Posterior cingulate gyrus (tissue), 11 donors: ENCODE results near the gene TNNC2.
"Not testable (repeated sequence)": the region's sequence is repeated elsewhere in the genome, so short reads cannot be mapped to it uniquely, and the experiment has no call there.

ENCODE experiments used
- DNase-seq, 10 donors: peaks; one replicate each; pipeline versions ENCODE4 v3.0.0 to v3.0.0-alpha.2; 2020 to 2021; ENCODE audit warnings: mixed read lengths in 3 of 10
- intact Hi-C: fragments of 100-400 bp; cut with DNase I; formaldehyde crosslinking; loops from one replicate; pipeline ENCODE4 v1.15.1; 2023

The TNNC2 gene

DNA sequence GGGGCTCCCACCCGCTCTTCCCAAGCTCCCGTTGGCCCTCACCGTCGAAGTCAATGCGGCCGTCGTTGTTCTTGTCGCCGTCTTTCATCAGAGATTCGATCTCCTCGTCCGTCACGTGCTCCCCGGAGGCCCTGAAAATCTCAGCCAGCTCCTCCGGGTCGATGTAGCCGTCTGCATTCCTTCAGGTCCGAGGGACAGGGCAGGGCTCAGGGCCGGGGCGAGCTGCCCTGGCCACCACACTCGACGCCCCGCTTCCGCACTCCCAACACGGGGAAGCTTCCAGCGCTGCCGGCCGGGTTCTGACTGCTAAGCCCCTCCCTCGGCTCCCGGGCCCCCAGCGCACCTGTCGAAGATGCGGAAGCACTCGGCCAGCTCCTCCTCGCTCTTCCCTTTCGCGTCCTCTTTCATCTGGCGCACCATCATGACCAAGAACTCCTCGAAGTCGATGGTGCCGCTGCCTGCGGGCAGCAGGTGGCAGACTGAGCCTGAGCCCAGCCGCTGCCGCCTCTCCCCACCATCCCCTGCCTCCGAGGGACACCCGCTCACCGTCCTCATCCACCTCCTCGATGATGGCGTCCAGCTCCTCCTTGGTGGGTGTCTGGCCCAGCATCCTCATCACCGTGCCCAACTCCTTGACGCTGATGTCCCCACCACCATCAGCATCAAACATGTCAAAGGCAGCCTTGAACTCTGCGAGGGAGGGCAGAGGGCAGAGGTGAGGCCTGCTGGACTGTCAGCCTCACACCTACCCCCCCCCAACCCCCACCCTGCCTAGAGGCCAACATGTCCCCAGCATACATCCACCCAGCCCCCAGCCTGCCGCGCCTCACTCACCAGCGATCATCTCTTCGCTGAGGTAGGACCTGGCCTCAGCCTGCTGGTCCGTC is 2.9 kb downstream of the TNNC2 start:
- peak in 5 of 10 donors; percentile 26 to 90 (median 52) for DNase-seq
- intact Hi-C loops: no loop called here

DNA sequence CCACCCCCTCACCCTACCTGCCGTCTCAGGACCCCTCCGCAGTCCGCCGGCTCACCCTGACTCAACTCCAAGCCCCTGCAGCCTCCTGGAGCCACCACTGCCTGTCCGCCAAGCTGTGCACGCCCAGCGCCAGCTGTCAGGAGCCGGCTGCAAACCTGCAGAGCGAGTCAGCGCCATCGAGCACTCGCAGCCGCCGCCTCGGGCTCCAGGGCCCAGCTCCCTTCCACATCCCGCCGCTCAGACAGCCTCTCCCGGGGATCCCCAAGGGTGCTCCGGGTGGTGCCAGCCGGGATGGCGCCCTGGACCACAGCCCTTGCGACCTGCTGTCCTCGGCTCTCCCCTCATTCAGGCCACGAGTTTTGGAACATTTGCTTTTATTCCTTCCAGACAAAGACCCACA is 4.3 kb downstream of the TNNC2 start:
- intact Hi-C loops: no loop called here
- DNase-seq: peak in 6 of 10 donors; percentile 41 to 93 (median 70)

DNA sequence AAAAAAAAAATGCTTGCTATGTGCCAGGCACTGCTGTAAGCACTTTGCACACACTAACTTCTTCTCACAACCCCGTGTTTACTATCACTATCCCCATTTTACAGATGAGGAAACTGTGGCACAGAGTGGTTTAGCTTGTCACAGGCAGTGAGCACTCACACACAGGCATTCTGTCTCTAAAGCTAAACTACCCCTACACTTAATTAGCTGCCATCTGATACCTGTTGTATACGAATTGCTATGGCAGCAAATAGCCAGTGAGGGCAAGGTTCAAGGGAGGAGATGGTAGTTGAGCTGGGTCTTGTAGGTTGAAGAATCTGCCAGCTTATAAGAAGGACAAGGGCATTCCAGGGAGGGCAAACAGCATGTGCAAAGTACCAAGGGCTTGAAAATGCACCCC is 5.2 kb downstream of the TNNC2 start:
- intact Hi-C loops: no loop called here
- DNase-seq: no peak

GRCh38 chr20:45819466-45819865 is 7.6 kb downstream of the TNNC2 start:
- no peak for DNase-seq
- intact Hi-C loops: no loop called here

- intact Hi-C loops: no loop called here
These were observed 8.9 kb downstream of the TNNC2 start for GRCh38 chr20:45818239-45818638.

DNA sequence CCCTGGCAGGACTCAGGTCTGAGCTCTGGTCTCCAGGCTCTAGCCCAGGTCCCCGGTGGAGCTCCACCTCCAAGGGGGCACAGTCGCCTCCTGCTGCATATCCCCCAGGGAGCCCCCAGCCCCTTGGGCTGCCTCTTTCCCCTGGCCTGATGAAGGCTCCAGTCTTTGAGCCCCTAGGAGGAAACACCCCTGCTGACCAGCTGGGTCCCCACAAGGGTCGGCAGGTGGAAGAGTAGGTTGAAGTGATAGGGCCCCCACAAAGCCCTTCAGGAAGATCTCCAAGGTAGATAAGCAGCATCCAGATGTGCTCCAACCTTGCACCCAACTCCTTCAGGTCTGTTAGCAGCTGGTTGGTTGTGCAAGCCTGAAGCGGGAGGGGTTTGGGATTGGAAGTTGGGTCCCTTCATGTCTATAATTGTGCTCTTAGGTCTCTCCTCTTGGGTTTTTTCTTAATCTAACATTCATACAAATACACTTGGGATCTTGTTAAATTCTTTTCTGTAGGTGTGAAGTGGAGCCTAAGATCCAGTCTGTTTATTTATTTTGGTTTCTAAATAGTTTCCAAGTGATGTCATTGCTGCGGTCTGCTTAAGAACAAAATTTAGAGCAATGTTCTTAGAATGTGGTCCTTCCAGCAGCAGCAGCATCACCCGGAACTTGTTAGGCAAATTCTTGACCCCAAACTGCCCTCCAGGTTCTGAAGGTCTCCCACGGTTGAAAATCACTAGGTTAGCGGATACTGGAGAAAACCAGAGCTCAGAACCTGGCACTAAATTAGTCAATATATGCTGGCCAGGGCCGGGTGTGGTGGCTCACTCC is 9.5 kb downstream of the TNNC2 start:
- intact Hi-C loops: no loop called here
- DNase-seq: no peak

More at GRCh38 chr20:45818239-45818638, 8.9 kb downstream of the TNNC2 start:
- no peak for DNase-seq

DNA sequence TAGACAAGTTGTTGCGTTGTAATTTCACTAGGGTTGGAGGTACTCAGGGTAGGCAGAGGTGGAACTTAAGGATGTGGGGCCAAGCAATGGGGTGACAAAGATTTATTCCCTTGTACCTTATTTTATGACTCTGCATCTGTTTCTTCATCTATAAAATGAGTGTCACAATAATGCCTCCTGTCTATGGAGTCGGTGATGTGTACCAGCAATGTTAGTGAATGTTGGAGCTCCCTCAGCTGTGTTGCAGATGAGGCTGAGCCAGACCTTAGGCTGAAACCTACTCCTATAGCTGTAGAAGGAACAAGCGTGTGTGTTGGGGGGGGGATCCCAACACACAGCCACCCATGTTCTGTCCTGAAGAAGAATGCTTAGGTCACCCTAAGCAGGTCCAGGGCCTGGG is 10.2 kb downstream of the TNNC2 start:
- no peak for DNase-seq
- intact Hi-C loops: no loop called here

GRCh38 chr20:45814314-45814713 is 12.8 kb downstream of the TNNC2 start:
- DNase-seq: no peak
- intact Hi-C loops: no loop called here

- intact Hi-C loops: loop anchor here (2.0 kb wide), 1 partner anchor 77 kb away; the partner anchor contains the start of genes CTSA and NEURL2
- no peak for DNase-seq
These were observed 13.6 kb downstream of the TNNC2 start for GRCh38 chr20:45813489-45813888.

- intact Hi-C loops: loop anchor here (2.0 kb wide), 1 partner anchor 78 kb away; the partner anchor contains the start of genes CTSA and NEURL2
- DNase-seq: no peak
These were observed 14.1 kb downstream of the TNNC2 start for GRCh38 chr20:45813006-45813340.

DNA sequence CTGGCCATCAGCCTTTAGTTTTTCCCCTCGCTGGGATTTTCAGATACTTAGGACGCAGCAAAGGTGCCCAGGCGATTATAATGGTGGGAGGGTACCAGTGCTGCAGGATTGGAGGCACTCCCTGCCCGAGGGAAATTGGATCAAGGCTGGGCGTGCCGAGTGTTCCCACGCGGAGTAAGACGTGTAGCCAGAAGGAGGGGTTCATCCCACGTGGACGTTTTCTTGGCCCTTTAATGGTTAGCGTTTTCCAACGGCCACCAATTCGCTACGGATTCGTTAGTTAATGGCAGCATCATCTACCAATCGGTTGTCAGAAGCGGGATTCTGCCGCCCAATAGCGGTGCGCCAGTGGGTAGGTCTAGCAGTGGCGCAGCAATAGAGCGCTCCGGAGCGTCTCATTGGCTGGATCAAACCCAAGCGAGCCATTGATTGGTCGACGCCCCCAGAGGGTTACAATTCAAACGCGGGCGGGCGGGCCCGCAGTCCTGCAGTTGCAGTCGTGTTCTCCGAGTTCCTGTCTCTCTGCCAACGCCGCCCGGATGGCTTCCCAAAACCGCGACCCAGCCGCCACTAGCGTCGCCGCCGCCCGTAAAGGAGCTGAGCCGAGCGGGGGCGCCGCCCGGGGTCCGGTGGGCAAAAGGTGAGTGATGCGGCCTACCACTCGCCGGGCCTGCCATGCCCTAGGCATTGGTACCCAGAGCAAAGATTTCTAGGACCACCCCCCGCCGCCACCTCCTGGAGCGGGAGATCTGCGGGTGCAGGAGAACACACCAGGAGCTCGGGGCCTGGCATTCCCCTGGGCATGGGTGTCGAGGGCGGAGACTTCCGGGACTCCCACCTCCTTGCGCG is 14.7 kb downstream of the TNNC2 start, which contains the start of gene UBE2C:
Gene UBE2C (plus strand): TSS at position 488 of the 849 bp plus-strand sequence. CDS start 52 bp downstream, at position 540.
- intact Hi-C loops: loop anchor here (2.0 kb wide), 1 partner anchor 78 kb away; the partner anchor contains the start of genes CTSA and NEURL2
- DNase-seq: peak; percentile 95 to 100 (median 98)

DNA sequence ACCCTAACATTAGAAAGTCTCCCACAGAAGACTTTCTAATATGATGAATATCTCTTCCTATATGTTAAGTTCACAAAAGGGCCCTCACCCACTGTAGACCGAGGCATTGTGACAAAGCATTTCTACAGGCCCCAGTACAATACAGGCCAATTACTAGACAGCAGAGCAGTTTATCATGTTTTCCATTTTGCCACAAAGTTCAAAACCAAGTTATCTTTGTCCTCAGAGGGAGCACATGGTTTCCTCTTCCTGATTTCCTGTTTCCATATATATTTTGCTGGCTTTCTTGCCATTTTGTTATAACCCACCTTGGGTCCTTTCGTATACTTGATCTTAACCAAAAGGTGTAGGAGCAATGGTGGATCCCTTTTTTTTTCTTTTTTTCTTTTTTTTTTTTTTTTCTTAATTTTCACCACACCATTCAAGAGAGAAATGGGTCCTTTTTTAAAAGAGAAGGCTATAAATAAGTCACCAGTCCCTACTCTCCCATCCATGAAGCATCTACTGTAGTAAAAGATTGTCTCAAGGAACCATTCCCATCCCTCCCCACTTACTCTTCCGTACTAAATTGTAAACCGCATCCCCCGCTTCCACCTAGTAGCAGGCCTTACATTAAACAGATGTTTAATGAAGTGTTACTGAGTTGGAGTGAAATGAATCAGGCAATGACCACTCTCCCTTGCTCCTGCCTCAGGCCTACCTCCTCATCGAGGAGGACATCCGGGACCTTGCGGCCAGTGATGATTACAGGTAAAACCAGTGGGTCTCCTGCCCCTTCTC is 16.7 kb downstream of the TNNC2 start:
- intact Hi-C loops: no loop called here
- DNase-seq: no peak

DNA sequence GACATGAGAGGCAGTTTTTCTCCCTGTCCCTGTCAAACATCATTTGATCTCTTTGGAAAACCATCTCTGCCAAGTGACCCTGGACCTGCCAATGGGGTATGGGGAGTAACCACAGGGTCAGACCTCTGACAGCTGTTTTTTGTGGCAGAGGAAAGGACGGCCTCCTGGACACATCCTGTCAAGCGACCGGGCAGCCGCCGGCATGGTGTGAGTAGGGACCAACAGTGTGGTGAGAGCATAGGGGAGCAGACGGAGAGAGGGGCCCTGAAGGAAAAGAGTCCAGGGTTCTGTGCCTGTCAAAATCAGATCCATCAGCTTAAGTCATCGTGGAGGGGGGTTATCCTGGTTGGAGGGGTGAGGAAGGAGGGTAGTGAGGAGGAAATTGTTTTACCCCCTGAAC is 25.3 kb downstream of the TNNC2 start:
- intact Hi-C loops: no loop called here
- DNase-seq: no peak

DNA sequence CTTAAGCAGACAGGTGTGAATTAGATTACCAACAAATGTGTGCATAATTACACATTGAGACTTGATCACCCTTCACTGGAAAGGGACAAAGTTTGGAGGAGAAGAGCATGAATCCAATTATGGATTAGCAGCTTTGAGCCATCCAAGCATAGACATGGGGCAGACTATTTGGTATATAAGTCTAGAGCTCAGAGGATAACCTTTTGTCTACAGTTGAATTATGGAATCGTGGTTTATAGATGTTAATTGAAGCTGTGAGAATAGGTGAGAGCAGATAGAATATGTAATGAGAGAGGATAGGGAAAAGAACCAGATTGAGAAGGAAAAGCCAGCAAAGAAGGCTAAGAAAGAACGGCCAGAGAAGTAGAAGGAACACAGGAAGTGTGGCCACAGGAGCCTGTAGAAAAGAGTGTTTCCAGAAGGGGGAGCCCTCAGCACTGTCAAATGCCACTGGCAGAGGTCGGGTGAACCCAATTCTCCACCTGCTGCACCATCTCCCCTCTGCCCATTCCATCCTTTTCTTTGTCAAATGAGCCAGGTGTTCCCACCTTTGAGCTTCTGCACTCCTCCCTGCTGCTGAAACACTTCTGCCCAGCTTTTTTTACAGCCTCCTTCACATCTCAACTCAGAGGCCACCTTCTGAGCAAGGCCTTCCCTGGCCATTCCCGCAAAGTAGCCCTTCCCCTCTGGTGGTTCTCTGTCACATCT is 28.0 kb downstream of the TNNC2 start:
- DNase-seq: peak in 6 of 10 donors; percentile 30 to 87 (median 48)
- intact Hi-C loops: loop anchor here (10.0 kb wide), 1 partner anchor 136 kb away; the partner anchor contains the start of gene PCIF1

GRCh38 chr20:45797955-45798354 is 29.2 kb downstream of the TNNC2 start:
- intact Hi-C loops: loop anchor here (10.0 kb wide), 1 partner anchor 137 kb away; the partner anchor contains the start of gene PCIF1
- DNase-seq: not testable (repeated sequence)

DNA sequence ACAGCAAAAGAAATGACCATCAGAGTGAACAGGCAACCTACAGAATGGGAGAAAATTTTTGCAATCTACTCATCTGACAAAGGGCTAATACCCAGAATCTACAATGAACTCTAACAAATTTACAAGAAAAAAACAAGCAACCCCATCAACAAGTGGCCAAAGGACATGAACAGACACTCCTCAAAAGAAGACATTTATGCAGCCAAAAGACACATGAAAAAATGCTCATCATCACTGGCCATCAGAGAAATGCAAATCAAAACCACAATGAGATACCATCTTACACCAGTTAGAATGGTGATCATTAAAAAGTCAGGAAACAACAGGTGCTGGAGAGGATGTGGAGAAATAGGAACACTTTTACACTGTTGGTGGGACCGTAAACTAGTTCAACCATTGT is 29.6 kb downstream of the TNNC2 start:
- DNase-seq: not testable (repeated sequence)
- intact Hi-C loops: loop anchor here (10.0 kb wide), 1 partner anchor 137 kb away; the partner anchor contains the start of gene PCIF1

DNA sequence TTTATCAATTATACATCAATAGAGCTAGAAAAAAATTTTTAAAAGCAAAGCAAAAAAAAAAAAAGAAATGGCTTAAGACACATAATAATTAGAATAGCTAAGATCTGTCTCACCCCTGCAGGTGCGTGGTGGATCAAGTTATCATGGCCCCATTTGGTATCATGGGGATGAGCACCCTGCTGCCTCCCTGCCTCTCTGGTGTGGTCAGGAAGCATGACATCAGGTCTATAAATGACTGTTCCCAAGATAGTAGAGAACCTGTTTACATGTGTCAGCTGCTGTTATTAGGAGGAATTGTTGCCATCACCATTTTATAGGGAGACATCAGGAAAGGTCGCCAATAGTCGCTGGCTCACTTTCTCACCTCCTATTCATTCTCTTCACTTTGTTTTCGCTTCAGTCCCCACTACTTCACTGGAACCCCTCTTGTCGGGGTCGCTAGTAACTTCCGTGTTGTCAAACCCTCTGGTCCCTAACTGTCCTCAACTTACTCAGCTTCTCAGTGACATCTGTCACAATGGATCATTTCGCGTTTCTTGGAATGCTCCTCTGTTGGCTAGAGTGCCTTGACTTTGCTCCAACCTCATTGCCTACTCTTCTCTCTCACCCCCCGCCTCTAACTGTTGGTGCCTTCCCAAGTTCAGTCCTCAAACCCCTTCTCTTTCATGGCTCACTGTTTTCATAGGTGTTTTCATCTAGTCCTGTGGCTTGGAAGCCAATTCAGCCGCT is 30.6 kb downstream of the TNNC2 start:
- intact Hi-C loops: loop anchor here (10.0 kb wide), 1 partner anchor 138 kb away; the partner anchor contains the start of gene PCIF1
- no peak for DNase-seq
